Spleen (tissue), 11 donors: ENCODE results near the gene ACER3. TPM values are rescaled to one million over a fixed set of nuclear protein-coding genes. Genes with fewer than 3 reads are reported as not detected.

Experiments
- DNase-seq: peaks from one replicate; pipeline ENCODE4 v3.0.0-alpha.2; 2020
- H3K27ac ChIP-seq, 8 donors: fragments of 200-600 bp; sonication (generic) in 7 of 8; 1 replicate in 4 of 8; 2 replicates in 4 of 8; pipeline versions ENCODE4 v1.5.0 to v1.8.0; 2016 to 2021; ENCODE audit warnings: inconsistent platforms in 4 of 8, mild to moderate bottlenecking in 4 of 8, moderate library complexity in 1 of 8
- H3K27me3 ChIP-seq, 7 donors: fragments of 200-600 bp; sonication (generic) in 6 of 7; replicated peaks in 1 of 7; 1 replicate in 4 of 7; 2 replicates in 3 of 7; pipeline versions ENCODE4 v1.5.0 to v1.8.0; 2016 to 2021; ENCODE audit warnings: inconsistent platforms in 3 of 7, mild to moderate bottlenecking in 1 of 7
- H3K36me3 ChIP-seq, 6 donors: fragments of 200-600 bp; sonication (generic) in 5 of 6; 1 replicate in 4 of 6; 2 replicates in 2 of 6; pipeline versions ENCODE4 v1.5.0 to v1.8.0; 2016 to 2021; ENCODE audit warnings: inconsistent platforms in 2 of 6
- H3K4me1 ChIP-seq, 6 donors: fragments of 200-600 bp; sonication (generic) in 5 of 6; 1 replicate in 3 of 6; 2 replicates in 3 of 6; pipeline versions ENCODE4 v1.5.0 to v1.8.0; 2016 to 2021; ENCODE audit warnings: inconsistent platforms in 3 of 6
- H3K4me3 ChIP-seq, 8 donors: fragments of 200-600 bp; sonication (generic) in 7 of 8; 1 replicate in 4 of 8; 2 replicates in 4 of 8; pipeline versions ENCODE4 v1.5.0 to v1.8.0; 2016 to 2021; ENCODE audit warnings: inconsistent platforms in 4 of 8, mild to moderate bottlenecking in 4 of 8, moderate library complexity in 2 of 8
- H3K9me3 ChIP-seq, 8 donors: fragments of 200-600 bp; sonication (generic) in 7 of 8; 1 replicate in 4 of 8; 2 replicates in 4 of 8; pipeline versions ENCODE4 v1.5.0 to v1.8.0; 2016 to 2021; ENCODE audit warnings: inconsistent platforms in 4 of 8
- CTCF ChIP-seq, 11 experiments: fragments of 200-600 bp in 7 of 11; fragments of 450-650 bp in 4 of 11; sonication (generic) in 4 of 11; IDR thresholded peaks in 8 of 11; conservative IDR thresholded peaks in 3 of 11; 1 replicate in 7 of 11; 2 replicates in 4 of 11; pipeline versions ENCODE4 v1.4.0 to v1.8.0; 2016 to 2021; ENCODE audit warnings: antibody characterized with exemption in 11 of 11, inconsistent platforms in 4 of 11, mild to moderate bottlenecking in 1 of 11
- POLR2A ChIP-seq, 3 donors: fragments of 450-650 bp; IDR thresholded peaks; one replicate each; pipeline ENCODE4 v1.5.1; 2017; ENCODE audit warnings: antibody characterized with exemption in 3 of 3, mild to moderate bottlenecking in 1 of 3
- POLR2AphosphoS5 ChIP-seq, 3 donors: sonication (generic); formaldehyde crosslinking; IDR thresholded peaks; one replicate each; pipeline ENCODE4 v1.5.1; 2017; ENCODE audit warnings: antibody characterized with exemption in 3 of 3
- WGBS, 5 donors: extraction: QIAGEN DNeasy Blood & Tissue Kit in 3 of 5; methylation state at CpG; one replicate each; pipeline versions ENCODE4 v1.1.5 to v1.1.7; 2013 to 2018; 5-methylcytosine and 5-hydroxymethylcytosine counted together
- intact Hi-C: fragments of 100-400 bp; cut with DNase I; formaldehyde crosslinking; loops from one replicate; pipeline ENCODE4 v1.15.0; 2023; ENCODE audit warnings: low total_unique reads
- polyA plus RNA-seq, 3 donors: library from polyadenylated mRNA; stranded (reverse); fragments of 200-250 nt; gene quantifications; one replicate each; pipeline ENCODE4 v1.2.1, GENCODE V29; 2013
- total RNA-seq, 7 donors: library from RNA; depleted of rRNA in 3 of 7; stranded (reverse); fragments of >200 nt in 3 of 7; fragmentation: NEBNext Ultra II Directional in 4 of 7; extraction: Animal tissue kit (Norgen Biotek cat#: 25700) in 4 of 7; gene quantifications; one replicate each; pipeline versions ENCODE4 v1.1.0 to v1.2.1, GENCODE V29; 2016 to 2021
- donor health status: healthy with polysubstance abuse.
- donor health status: DM: no; HTN: no; CAD: no; lungs with moderate emphysema.
- donor health status: DM: no; HTN: no; CAD: no.
- donor health status: Bipolar disorder and iron deficiency.
- donor health status: healthy.
- donor health status: DM: no; HTN: no; CAD: no.
- donor health status: DM: yes; HTN: yes; CAD: no.

Gene ACER3
- total and polyA plus RNA-seq, 10 donors, result 2.9 to 52.2 (median 32.1) TPM

- TF ChIP-seq POLR2AphosphoS5 (IDR thresholded peaks at IDR 0.05) (peak; percentile 79 to 87 (median 86)), POLR2A (IDR thresholded peaks at IDR 0.05) (no peak), CTCF (IDR thresholded peaks at IDR 0.05 in 8 of 11, conservative IDR thresholded peaks at IDR 0.05 in 3 of 11) (peak in 9 of 11 experiments; percentile 21 to 58 (median 42))
- H3K27ac ChIP-seq, result peak within 1 kb of the TSS; percentile 70 to 89 (median 86)
- DNase-seq, result peak; percentile 95
- H3K4me3 ChIP-seq, result peak within 1 kb of the TSS; percentile 52 to 95 (median 70)
- peaks cover 0 to 4% (median 0%) of the 10 kb centered on the region in 8 donors for H3K9me3 ChIP-seq
- no peaks in the 10 kb centered on the region for H3K36me3 ChIP-seq
- intact Hi-C loops, result no loop called here
- H3K27me3 ChIP-seq, result no peaks in the 10 kb centered on the region
- peaks cover 0 to 37% (median 22%) of the 10 kb centered on the region in 6 donors for H3K4me1 ChIP-seq
- 0 to 3% (median 1%) methylated on average over 19 to 69 of the region's 69 CpGs for WGBS, 5 donors
These were observed 205.7 kb downstream of the ACER3 start, which contains the start of gene CAPN5 for GRCh38 chr11:77066229-77067042. TSS of gene CAPN5 (plus strand) at chr11:77066971. CDS start at chr11:77084887, 17,916 bp downstream.

DNA sequence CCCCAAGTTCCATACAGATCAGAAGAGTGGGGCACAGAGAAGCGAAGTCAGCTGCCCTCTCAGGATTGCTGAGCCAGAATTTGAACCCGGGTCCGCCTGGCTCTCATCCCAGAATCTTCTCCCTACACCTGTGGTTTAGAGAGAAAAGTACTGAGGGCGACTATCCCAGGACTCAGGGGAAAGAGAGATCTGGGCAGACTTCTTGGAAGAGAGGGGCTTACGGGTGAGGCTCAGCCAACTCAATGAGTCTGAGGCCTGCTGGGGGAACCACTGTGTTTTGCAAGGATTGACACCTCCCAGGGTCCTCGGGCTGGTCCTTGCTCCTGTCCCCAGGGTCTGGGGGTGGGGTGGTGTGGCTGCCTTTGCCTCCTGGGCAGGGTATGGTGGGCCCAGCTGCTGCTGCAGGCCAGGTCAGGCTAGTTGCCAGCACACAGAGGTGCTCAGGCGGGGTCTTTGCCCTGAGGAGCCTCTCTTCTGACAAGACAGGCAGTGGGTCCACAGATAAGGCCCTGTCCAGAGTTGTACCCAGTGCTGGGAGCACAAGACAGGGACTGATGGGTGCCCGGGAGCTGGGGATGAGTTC lies 207.2 kb downstream of the ACER3 start:
- intact Hi-C loops, result no loop called here
- no peak overlapping the region for H3K27ac ChIP-seq
- TF ChIP-seq CTCF (IDR thresholded peaks at IDR 0.05 in 8 of 11, conservative IDR thresholded peaks at IDR 0.05 in 3 of 11) (no peak), POLR2A (IDR thresholded peaks at IDR 0.05) (no peak), POLR2AphosphoS5 (IDR thresholded peaks at IDR 0.05) (no peak)
- H3K4me3 ChIP-seq, result peak overlapping the region in 3 of 8 donors; percentile 77 to 95 (median 82)
- 79 to 94% (median 91%) methylated on average over 7 to 8 of the region's 8 CpGs for WGBS, 5 donors
- no peaks in the 10 kb centered on the region for H3K36me3 ChIP-seq
- no peak for DNase-seq
- no peaks in the 10 kb centered on the region for H3K9me3 ChIP-seq
- no peaks in the 10 kb centered on the region for H3K27me3 ChIP-seq
- H3K4me1 ChIP-seq, result peaks cover 11 to 52% (median 37%) of the 10 kb centered on the region in 6 donors

- Histone ChIP-seq H3K27me3 (no peaks in the 10 kb centered on the region), H3K4me1 (peaks cover 18 to 59% (median 45%) of the 10 kb centered on the region in 6 donors), H3K27ac (no peak overlapping the region), H3K36me3 (no peaks in the 10 kb centered on the region), H3K9me3 (no peaks in the 10 kb centered on the region), H3K4me3 (no peak overlapping the region)
- DNase-seq, result no peak
- intact Hi-C loops, result no loop called here
- no peak for TF ChIP-seq POLR2AphosphoS5 (IDR thresholded peaks at IDR 0.05)
- TF ChIP-seq CTCF (IDR thresholded peaks at IDR 0.05 in 8 of 11, conservative IDR thresholded peaks at IDR 0.05 in 3 of 11), result no peak
- TF ChIP-seq POLR2A (IDR thresholded peaks at IDR 0.05), result no peak
- 79 to 86% (median 85%) methylated on average over 7 of the region's 7 CpGs for WGBS, 5 donors
These were observed 208.0 kb downstream of the ACER3 start for GRCh38 chr11:77068457-77069335.
